ENCODE measurements around the gene CLDN19. TPM values are rescaled to one million over a fixed set of nuclear protein-coding genes. Genes with fewer than 3 reads are reported as not detected.

The CLDN19 gene
- total RNA-seq, 6 experiments from 2014 or later: not detected

- Mint-ChIP-seq H3K4me3 (no peak overlapping the region), H3K36me3 (ENCODE audit: low read depth) (peaks cover 25% of the 10 kb centered on the region), H3K4me1 (ENCODE audit: low read depth) (peaks cover 6% of the 10 kb centered on the region), H3K9me3 (no peaks in the 10 kb centered on the region), H3K27ac (no peak overlapping the region), H3K27me3 (ENCODE audit: insufficient read depth) (no peaks in the 10 kb centered on the region)
- DNase-seq: no peak
- TF ChIP-seq CTCF (IDR thresholded peaks at IDR 0.05): no peak
Measured at GRCh38 chr1:42774928-42775526, 35.0 kb upstream of the CLDN19 start.

GRCh38 chr1:42773420-42773819 is 33.4 kb upstream of the CLDN19 start:
- Mint-ChIP-seq H3K4me1 (ENCODE audit: low read depth) (peaks cover 10% of the 10 kb centered on the region), H3K4me3 (no peak overlapping the region), H3K27me3 (ENCODE audit: insufficient read depth) (no peaks in the 10 kb centered on the region), H3K27ac (no peak overlapping the region), H3K9me3 (no peaks in the 10 kb centered on the region), H3K36me3 (ENCODE audit: low read depth) (peaks cover 29% of the 10 kb centered on the region)
- DNase-seq: no peak
- TF ChIP-seq CTCF (IDR thresholded peaks at IDR 0.05): no peak

- Mint-ChIP-seq H3K36me3 (ENCODE audit: low read depth) (peaks cover 13% of the 10 kb centered on the region), H3K4me1 (ENCODE audit: low read depth) (peaks cover 17% of the 10 kb centered on the region), H3K9me3 (no peaks in the 10 kb centered on the region), H3K4me3 (no peak overlapping the region), H3K27ac (no peak overlapping the region), H3K27me3 (ENCODE audit: insufficient read depth) (no peaks in the 10 kb centered on the region)
- DNase-seq: no peak
- TF ChIP-seq CTCF (IDR thresholded peaks at IDR 0.05): no peak
Measured at GRCh38 chr1:42769811-42770210, 29.8 kb upstream of the CLDN19 start.

- no peak for TF ChIP-seq CTCF (IDR thresholded peaks at IDR 0.05)
- Mint-ChIP-seq H3K9me3 (no peaks in the 10 kb centered on the region), H3K27ac (peak overlapping the region; percentile 80), H3K4me1 (ENCODE audit: low read depth) (peaks cover 17% of the 10 kb centered on the region), H3K36me3 (ENCODE audit: low read depth) (peaks cover 11% of the 10 kb centered on the region), H3K27me3 (ENCODE audit: insufficient read depth) (no peaks in the 10 kb centered on the region), H3K4me3 (no peak overlapping the region; the same call in 1 of the 2 replicates)
- no peak for DNase-seq
Measured at GRCh38 chr1:42768172-42768571, 28.1 kb upstream of the CLDN19 start.

GRCh38 chr1:42767510-42768000 is 27.5 kb upstream of the CLDN19 start:
- no peak for DNase-seq
- Mint-ChIP-seq H3K4me3 (no peak overlapping the region; the same call in 1 of the 2 replicates), H3K36me3 (ENCODE audit: low read depth) (peaks cover 11% of the 10 kb centered on the region), H3K9me3 (no peaks in the 10 kb centered on the region), H3K27ac (peak overlapping the region; percentile 80), H3K4me1 (ENCODE audit: low read depth) (peaks cover 17% of the 10 kb centered on the region), H3K27me3 (ENCODE audit: insufficient read depth) (no peaks in the 10 kb centered on the region)
- no peak for TF ChIP-seq CTCF (IDR thresholded peaks at IDR 0.05)

Data from HFFc6 (cell line).